ENCODE results near the gene DMRT1.

- TF ChIP-seq, protein P1, sequence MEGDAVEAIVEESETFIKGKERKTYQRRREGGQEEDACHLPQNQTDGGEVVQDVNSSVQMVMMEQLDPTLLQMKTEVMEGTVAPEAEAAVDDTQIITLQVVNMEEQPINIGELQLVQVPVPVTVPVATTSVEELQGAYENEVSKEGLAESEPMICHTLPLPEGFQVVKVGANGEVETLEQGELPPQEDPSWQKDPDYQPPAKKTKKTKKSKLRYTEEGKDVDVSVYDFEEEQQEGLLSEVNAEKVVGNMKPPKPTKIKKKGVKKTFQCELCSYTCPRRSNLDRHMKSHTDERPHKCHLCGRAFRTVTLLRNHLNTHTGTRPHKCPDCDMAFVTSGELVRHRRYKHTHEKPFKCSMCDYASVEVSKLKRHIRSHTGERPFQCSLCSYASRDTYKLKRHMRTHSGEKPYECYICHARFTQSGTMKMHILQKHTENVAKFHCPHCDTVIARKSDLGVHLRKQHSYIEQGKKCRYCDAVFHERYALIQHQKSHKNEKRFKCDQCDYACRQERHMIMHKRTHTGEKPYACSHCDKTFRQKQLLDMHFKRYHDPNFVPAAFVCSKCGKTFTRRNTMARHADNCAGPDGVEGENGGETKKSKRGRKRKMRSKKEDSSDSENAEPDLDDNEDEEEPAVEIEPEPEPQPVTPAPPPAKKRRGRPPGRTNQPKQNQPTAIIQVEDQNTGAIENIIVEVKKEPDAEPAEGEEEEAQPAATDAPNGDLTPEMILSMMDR (IDR thresholded peaks at IDR 0.05), result no peak
- TF ChIP-seq POLR2A (IDR thresholded peaks at IDR 0.05), result no peak
- TF ChIP-seq EP300 (IDR thresholded peaks at IDR 0.05), result no peak
Measured at GRCh38 chr9:982394-983230, 141.1 kb downstream of the DMRT1 start.

All from tibial nerve (tissue), 4 donors.